ENCODE data around the gene MYOM3. TPM values are rescaled to one million over a fixed set of nuclear protein-coding genes. Genes with fewer than 3 reads are reported as not detected.
"Not testable (repeated sequence)": the region's sequence is repeated elsewhere in the genome, so short reads cannot be mapped to it uniquely, and the experiment has no call there.

MYOM3 gene
- polyA plus RNA-seq, 1 donor from 2014 or later, result not detected

DNA sequence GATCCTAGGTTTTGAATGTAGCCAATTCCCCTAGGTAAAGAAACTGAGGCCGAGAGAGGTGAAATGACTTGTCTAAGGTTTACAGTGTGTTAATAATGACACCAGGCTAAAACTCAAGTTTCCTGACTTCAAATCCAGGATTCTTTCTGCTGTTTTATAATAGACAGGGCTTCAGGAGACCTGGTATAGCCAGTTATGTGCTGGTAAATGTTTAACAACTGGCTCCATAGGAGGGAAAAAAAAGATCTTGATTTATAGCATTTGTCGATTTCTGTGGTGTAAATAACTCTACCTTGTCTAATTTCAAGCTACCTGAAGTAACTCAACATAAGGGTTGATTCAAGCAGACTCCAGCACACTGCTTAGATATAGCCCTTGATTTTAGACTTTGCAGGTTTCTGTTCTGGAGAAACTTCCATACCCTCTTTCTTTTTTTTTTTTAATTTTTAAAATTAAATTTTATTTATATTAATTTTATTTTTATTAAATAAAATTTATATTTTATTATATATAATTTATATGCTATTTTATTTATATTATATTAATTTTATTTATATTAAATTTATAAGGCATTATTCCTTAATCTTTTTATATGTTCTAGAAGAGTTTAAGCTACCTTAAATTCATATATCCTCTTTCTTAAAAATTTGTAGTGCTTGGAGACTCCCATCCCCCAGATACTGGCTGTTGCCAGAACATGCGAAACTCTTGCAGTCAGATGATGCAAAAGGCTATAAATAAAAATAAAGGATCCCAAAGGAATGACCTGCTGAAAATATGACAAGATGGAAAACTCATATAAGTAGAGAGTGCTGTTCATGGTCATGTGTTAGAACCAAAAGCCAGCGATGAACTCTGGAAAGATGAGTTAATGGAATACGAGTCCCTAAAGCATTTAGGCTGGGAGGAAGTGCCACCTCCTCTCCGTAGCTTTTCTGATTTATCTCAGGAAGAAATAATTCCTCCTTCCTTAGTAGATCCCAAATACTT, 96.4 kb downstream of the MYOM3 start:
- Histone ChIP-seq H3K27ac (ENCODE audit: low read length) (no peak overlapping the region), H3K4me3 (ENCODE audit: low read length) (no peak overlapping the region), H3K9me3 (ENCODE audit: low read length) (no peaks in the 10 kb centered on the region), H3K4me2 (ENCODE audit: low read length) (no peak overlapping the region), H3F3A (ENCODE audit: insufficient read depth, low read length, poor library complexity, severe bottlenecking) (no peaks in the 10 kb centered on the region), H3K36me3 (ENCODE audit: insufficient read depth, low read length) (no peaks in the 10 kb centered on the region), H3K79me2 (replicated peaks; ENCODE audit: insufficient read depth, low read length) (no peaks in the 10 kb centered on the region), H3K9me2 (ENCODE audit: insufficient read depth, low read length) (no peaks in the 10 kb centered on the region), H3K9ac (ENCODE audit: low read length) (no peak overlapping the region), H2AFZ (ENCODE audit: low read depth, low read length) (no peak overlapping the region), H3K27me3 (ENCODE audit: insufficient read depth, low read depth, low read length) (no peaks in the 10 kb centered on the region), H4K20me1 (ENCODE audit: insufficient read depth) (no peaks in the 10 kb centered on the region)
- TF ChIP-seq, protein P1, sequence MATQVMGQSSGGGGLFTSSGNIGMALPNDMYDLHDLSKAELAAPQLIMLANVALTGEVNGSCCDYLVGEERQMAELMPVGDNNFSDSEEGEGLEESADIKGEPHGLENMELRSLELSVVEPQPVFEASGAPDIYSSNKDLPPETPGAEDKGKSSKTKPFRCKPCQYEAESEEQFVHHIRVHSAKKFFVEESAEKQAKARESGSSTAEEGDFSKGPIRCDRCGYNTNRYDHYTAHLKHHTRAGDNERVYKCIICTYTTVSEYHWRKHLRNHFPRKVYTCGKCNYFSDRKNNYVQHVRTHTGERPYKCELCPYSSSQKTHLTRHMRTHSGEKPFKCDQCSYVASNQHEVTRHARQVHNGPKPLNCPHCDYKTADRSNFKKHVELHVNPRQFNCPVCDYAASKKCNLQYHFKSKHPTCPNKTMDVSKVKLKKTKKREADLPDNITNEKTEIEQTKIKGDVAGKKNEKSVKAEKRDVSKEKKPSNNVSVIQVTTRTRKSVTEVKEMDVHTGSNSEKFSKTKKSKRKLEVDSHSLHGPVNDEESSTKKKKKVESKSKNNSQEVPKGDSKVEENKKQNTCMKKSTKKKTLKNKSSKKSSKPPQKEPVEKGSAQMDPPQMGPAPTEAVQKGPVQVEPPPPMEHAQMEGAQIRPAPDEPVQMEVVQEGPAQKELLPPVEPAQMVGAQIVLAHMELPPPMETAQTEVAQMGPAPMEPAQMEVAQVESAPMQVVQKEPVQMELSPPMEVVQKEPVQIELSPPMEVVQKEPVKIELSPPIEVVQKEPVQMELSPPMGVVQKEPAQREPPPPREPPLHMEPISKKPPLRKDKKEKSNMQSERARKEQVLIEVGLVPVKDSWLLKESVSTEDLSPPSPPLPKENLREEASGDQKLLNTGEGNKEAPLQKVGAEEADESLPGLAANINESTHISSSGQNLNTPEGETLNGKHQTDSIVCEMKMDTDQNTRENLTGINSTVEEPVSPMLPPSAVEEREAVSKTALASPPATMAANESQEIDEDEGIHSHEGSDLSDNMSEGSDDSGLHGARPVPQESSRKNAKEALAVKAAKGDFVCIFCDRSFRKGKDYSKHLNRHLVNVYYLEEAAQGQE (IDR thresholded peaks at IDR 0.05; ENCODE audit: borderline replicate concordance), result no peak
- TF ChIP-seq MXI1 (conservative IDR thresholded peaks at IDR 0.05; ENCODE audit: poor library complexity, severe bottlenecking) (no peak), EP300 (conservative IDR thresholded peaks at IDR 0.05; ENCODE audit: poor library complexity, severe bottlenecking) (no peak), SMC3 (conservative IDR thresholded peaks at IDR 0.05; ENCODE audit: poor library complexity) (no peak), TAF1 (IDR thresholded peaks at IDR 0.05; ENCODE audit: low read depth) (no peak), POLR2AphosphoS5 (IDR thresholded peaks at IDR 0.05) (no peak), EZH2 (IDR thresholded peaks at IDR 0.05; ENCODE audit: borderline replicate concordance, insufficient read depth, low read length, poor library complexity, severe bottlenecking) (no peak), RAD21 (conservative IDR thresholded peaks at IDR 0.05) (no peak)
- TF ChIP-seq, protein P2, sequence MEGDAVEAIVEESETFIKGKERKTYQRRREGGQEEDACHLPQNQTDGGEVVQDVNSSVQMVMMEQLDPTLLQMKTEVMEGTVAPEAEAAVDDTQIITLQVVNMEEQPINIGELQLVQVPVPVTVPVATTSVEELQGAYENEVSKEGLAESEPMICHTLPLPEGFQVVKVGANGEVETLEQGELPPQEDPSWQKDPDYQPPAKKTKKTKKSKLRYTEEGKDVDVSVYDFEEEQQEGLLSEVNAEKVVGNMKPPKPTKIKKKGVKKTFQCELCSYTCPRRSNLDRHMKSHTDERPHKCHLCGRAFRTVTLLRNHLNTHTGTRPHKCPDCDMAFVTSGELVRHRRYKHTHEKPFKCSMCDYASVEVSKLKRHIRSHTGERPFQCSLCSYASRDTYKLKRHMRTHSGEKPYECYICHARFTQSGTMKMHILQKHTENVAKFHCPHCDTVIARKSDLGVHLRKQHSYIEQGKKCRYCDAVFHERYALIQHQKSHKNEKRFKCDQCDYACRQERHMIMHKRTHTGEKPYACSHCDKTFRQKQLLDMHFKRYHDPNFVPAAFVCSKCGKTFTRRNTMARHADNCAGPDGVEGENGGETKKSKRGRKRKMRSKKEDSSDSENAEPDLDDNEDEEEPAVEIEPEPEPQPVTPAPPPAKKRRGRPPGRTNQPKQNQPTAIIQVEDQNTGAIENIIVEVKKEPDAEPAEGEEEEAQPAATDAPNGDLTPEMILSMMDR (IDR thresholded peaks at IDR 0.05; ENCODE audit: poor library complexity, severe bottlenecking), result no peak

DNA sequence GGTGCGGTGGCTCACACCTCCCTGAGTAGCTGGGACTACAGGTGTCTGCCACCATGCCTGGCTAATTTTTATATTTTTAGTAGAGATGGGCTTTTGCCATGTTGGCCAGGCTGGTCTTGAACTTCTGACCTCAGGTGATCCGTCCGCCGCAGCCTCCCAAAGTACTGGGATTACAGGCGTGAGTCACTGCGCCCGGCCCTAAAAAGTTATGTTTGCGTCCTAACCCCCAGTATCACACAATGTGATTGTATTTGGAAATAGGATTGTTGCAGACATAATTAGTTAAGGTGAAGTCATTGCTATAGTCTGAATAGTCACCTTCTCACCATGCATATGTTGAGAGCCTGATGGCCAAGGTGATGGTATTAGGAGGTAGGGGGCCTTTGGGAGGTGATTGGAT, 99.1 kb downstream of the MYOM3 start:
- not testable (repeated sequence) for H3K9ac ChIP-seq (ENCODE audit: low read length); H3K4me2 ChIP-seq (ENCODE audit: low read length); H3K27me3 ChIP-seq (ENCODE audit: insufficient read depth, low read depth, low read length); H4K20me1 ChIP-seq (ENCODE audit: insufficient read depth); H3K4me3 ChIP-seq (ENCODE audit: low read length); H2AFZ ChIP-seq (ENCODE audit: low read depth, low read length); H3K27ac ChIP-seq (ENCODE audit: low read length); H3K36me3 ChIP-seq (ENCODE audit: insufficient read depth, low read length); H3K9me2 ChIP-seq (ENCODE audit: insufficient read depth, low read length); H3K79me2 ChIP-seq (replicated peaks; ENCODE audit: insufficient read depth, low read length); H3F3A ChIP-seq (ENCODE audit: insufficient read depth, low read length, poor library complexity, severe bottlenecking); H3K9me3 ChIP-seq (ENCODE audit: low read length)

All from neural cell (in vitro differentiated cells).